Measurements from ENCODE around the gene ELF5.

- TF ChIP-seq CTCF (IDR thresholded peaks at IDR 0.05): no peak
- TF ChIP-seq POLR2A (IDR thresholded peaks at IDR 0.05): no peak
- TF ChIP-seq EP300 (IDR thresholded peaks at IDR 0.05): no peak
Observed at GRCh38 chr11:34530545-34531234, 17.1 kb upstream of the ELF5 start.
